NT2/D1 (cell line): ENCODE results near the gene SCYL3.

Experiments
- SUZ12 ChIP-seq: IDR thresholded peaks from 2 replicates; pipeline ENCODE4 v1.6.1; 2011; ENCODE audit not compliant: insufficient read length, insufficient read depth; ENCODE audit errors: extremely low read depth
- ZNF274 ChIP-seq: IDR thresholded peaks from 2 replicates; pipeline ENCODE4 v1.6.1; 2011; ENCODE audit warnings: mild to moderate bottlenecking, low read depth, low read length

- TF ChIP-seq ZNF274 (no peak), SUZ12 (no peak)
Observed at GRCh38 chr1:169860187-169860586, 33.5 kb downstream of the SCYL3 start.
